NCI-H128 (cell line): ENCODE data around the gene NOS1AP.
A peak's percentile ranks its signal among the peaks of the same experiment; 100 is the strongest.
"Not testable (repeated sequence)": the region's sequence is repeated elsewhere in the genome, so short reads cannot be mapped to it uniquely, and the experiment has no call there.

Experiments
- DNase-seq: peaks from one replicate; lab custom pipeline; 2025; ENCODE audit not compliant: unreplicated experiment; lab: John Stamatoyannopoulos, UW

Gene NOS1AP

GRCh38 chr1:162069334-162070093 lies at the start of gene NOS1AP:
Gene NOS1AP, plus strand, starts transcription at chr1:162069691. Its CDS starts 487 bp downstream, at chr1:162070178.
- DNase-seq: peak; percentile 74

- DNase-seq: no peak
Measured at GRCh38 chr1:162020150-162020549, 49.3 kb upstream of the NOS1AP start.

GRCh38 chr1:162021124-162021523 lies 48.4 kb upstream of the NOS1AP start:
- DNase-seq: no peak

GRCh38 chr1:162022626-162023025 lies 46.9 kb upstream of the NOS1AP start:
- DNase-seq: no peak

- no peak for DNase-seq
Measured at GRCh38 chr1:162023181-162023546, 46.3 kb upstream of the NOS1AP start.

- DNase-seq: no peak
Measured at GRCh38 chr1:162023547-162024501, 45.7 kb upstream of the NOS1AP start, which contains the start of gene OLFML2B. Gene OLFML2B, minus strand, starts transcription at chr1:162023869. Its CDS starts 439 bp downstream, at chr1:162023430.

GRCh38 chr1:162025541-162025940 lies 44.0 kb upstream of the NOS1AP start:
- no peak for DNase-seq

- no peak for DNase-seq
Measured at GRCh38 chr1:162026881-162027280, 42.6 kb upstream of the NOS1AP start.

GRCh38 chr1:162028726-162029125 lies 40.8 kb upstream of the NOS1AP start:
- no peak for DNase-seq

- DNase-seq: no peak
Measured at GRCh38 chr1:162029157-162029556, 40.3 kb upstream of the NOS1AP start.

- no peak for DNase-seq
Measured at GRCh38 chr1:162030759-162031280, 38.7 kb upstream of the NOS1AP start.

- DNase-seq: no peak
Measured at GRCh38 chr1:162033428-162033827, 36.1 kb upstream of the NOS1AP start.

- DNase-seq: no peak
Measured at GRCh38 chr1:162035241-162035640, 34.2 kb upstream of the NOS1AP start.

- no peak for DNase-seq
Measured at GRCh38 chr1:162036163-162036562, 33.3 kb upstream of the NOS1AP start.

GRCh38 chr1:162038624-162039023 lies 30.9 kb upstream of the NOS1AP start:
- no peak for DNase-seq

GRCh38 chr1:162040001-162040400 lies 29.5 kb upstream of the NOS1AP start:
- DNase-seq: no peak

- no peak for DNase-seq
Measured at GRCh38 chr1:162040657-162041056, 28.8 kb upstream of the NOS1AP start.

- no peak for DNase-seq
Measured at GRCh38 chr1:162042361-162042760, 27.1 kb upstream of the NOS1AP start.

- DNase-seq: no peak
Measured at GRCh38 chr1:162046921-162047320, 22.6 kb upstream of the NOS1AP start.

GRCh38 chr1:162053949-162054348 lies 15.5 kb upstream of the NOS1AP start:
- not testable (repeated sequence) for DNase-seq

- DNase-seq: no peak
Measured at GRCh38 chr1:162055062-162055461, 14.4 kb upstream of the NOS1AP start.

GRCh38 chr1:162056043-162056442 lies 13.4 kb upstream of the NOS1AP start:
- DNase-seq: peak; percentile 45
